Measurements from ENCODE around the gene LRRC7.

The LRRC7 gene

GRCh38 chr1:69589799-69590198 lies 22.1 kb downstream of the LRRC7 start:
- DNase-seq (ENCODE audit: low read depth): no peak

DNA sequence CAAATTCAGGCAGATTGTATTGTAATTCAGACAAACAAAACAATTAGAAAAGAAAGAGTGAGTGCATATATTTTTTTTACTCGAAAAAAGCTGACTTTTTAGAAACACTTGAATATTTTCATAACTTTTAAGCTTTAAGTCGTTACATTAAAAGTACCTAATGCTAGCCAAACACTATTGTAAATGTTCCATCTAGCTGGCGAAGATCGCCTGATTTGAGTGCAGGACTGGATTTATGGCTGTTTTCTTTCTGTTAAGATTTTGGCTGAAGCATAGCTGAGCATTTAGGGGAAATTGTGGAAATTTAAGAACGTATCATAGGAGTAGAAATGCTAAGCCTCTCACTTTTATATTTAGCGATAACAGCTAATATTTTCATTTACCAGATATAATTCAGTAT lies 24.6 kb downstream of the LRRC7 start:
- DNase-seq (ENCODE audit: low read depth): no peak

DNA sequence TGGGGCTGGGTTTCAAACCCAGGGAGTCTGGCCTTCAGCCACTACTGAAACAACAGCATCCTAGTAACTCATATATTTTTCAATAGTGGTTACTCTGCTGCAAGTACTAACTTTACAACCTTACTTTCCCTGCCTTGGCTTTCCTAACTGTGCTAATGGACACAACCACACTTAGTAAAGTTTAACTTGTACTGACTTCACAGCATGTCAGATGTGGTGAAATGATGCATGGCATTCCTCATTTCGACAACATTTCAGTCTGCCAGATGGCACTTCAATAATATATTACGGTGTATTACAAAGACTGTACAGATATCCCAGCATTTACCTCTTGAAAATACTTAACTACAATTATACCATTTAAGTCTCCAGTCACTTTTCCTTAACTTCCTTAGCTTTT lies 27.8 kb downstream of the LRRC7 start:
- no peak for DNase-seq (ENCODE audit: low read depth)

DNA sequence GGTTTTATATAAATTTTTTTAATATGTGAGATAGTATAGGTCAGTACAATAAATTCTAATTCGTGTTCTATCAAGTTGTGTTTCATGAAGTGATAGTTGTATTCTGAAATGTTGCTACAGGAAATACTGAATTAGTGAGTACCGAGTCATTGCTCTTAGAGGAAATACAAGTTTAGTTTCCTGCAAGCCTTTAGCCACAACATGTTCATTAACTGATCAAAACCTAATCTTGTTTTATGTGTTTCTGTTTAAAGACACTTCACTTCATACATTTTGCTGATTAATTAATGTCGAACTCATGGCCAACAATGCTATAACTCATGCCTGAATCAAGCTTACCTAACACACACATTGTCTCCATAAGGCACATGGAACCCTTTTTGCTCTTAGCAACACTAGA lies 43.6 kb downstream of the LRRC7 start:
- DNase-seq (ENCODE audit: low read depth): no peak

DNA sequence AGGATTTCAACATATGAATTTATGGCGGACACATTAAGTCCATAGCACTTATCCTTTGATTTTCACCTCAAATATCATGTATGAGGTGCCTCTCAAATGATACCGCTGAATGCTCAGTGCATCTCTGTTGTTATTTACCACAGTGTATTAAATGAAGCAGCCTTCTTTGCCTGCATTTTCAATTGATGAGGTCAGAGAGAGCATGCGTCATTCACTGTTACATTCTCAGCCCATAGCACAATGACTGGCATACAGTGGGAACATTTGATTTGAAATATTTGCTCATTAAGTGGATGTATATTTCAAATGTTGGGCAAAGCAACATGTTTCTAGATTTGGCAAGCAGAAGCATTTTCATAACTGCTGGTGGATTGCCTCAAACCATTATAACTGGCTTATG lies 45.7 kb downstream of the LRRC7 start:
- DNase-seq (ENCODE audit: low read depth): no peak

DNA sequence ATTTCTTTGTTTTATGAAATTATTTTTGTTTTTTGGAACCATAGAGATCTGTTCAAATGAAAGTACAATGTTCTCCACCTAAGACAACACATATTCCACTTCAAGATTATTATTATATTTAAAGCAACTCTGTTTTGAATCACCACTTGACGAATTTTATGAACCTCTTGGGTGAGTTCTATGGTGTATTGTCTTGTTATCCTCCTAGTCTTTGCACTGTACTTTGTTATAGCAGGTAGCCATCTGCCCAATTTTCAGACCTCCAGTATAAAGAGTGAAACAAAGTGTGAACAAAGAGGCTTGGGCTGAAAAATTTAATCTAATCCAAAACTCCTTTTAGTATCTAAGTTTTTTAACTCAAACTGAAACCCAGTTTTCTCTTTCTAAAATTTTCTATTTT lies 71.0 kb downstream of the LRRC7 start:
- DNase-seq (ENCODE audit: low read depth): no peak

DNA sequence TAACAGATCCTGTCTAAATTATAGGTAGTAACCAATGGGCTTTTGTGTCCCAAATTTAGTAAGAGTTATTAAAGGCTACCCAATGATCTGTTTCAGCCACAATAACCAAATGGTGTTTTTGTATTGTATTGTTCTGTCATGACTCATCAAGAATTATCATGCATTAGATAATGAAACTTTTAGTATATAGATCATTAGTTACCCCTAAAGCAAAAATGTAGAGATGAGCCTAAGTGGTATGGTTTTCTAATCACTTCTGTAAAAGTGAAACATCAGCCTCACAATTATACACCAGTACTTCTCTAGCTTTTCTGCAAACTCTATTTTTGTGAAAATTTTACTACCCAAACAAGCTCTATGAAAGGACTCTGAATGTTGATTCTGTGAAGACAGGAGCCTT lies 71.4 kb downstream of the LRRC7 start:
- DNase-seq (ENCODE audit: low read depth): no peak

GRCh38 chr1:69643266-69643665 lies 75.5 kb downstream of the LRRC7 start:
- DNase-seq (ENCODE audit: low read depth): no peak

GRCh38 chr1:69645477-69645876 lies 77.8 kb downstream of the LRRC7 start:
- DNase-seq (ENCODE audit: low read depth): no peak

- no peak for DNase-seq (ENCODE audit: low read depth)
Measured at GRCh38 chr1:69648486-69648885, 80.8 kb downstream of the LRRC7 start.

GRCh38 chr1:69649383-69649990 lies 81.8 kb downstream of the LRRC7 start:
- DNase-seq (ENCODE audit: low read depth): no peak

GRCh38 chr1:69650779-69651178 lies 83.1 kb downstream of the LRRC7 start:
- DNase-seq (ENCODE audit: low read depth): no peak

DNA sequence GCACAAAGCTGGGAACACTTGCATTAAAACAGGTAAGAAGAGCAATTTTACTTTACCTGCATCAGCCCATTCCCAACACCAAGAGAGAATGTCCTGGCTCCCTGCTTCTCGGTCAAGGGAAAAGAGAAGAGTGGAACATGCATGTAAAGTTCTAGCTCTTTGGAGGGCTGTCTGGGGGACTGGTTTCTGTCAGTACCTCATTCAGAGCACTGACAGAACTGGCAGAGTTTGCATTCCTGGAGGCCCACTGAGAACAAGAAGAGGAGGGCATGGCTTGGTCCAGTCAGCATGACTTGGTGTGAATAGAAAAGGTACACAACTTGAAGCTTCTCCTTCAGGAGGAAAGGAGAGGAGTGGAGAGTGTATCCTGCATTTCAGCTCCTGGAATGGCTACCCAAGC lies 83.9 kb downstream of the LRRC7 start:
- DNase-seq (ENCODE audit: low read depth): no peak

- no peak for DNase-seq (ENCODE audit: low read depth)
Measured at GRCh38 chr1:69657971-69658370, 90.2 kb downstream of the LRRC7 start.

GRCh38 chr1:69661686-69662085 lies 94.0 kb downstream of the LRRC7 start:
- DNase-seq (ENCODE audit: low read depth): no peak

DNA sequence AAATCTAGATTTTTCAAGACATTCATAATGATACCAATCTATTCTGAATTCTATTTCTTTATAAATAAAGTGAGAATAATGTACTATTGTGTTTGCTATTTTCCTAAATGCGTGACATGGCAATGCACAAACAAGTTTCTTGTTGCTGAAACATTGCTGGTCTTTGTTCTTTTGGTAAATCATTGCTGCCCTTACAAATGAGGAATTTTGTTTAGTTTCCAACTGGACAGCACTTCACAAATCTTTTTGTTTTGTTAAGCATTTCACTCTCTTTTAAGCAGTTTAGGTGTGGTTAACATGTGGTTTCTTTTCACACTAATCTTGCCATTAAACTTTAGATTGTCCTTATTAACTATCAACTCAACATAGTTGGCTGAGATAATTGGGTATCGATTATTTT lies 94.6 kb downstream of the LRRC7 start:
- DNase-seq (ENCODE audit: low read depth): no peak

DNA sequence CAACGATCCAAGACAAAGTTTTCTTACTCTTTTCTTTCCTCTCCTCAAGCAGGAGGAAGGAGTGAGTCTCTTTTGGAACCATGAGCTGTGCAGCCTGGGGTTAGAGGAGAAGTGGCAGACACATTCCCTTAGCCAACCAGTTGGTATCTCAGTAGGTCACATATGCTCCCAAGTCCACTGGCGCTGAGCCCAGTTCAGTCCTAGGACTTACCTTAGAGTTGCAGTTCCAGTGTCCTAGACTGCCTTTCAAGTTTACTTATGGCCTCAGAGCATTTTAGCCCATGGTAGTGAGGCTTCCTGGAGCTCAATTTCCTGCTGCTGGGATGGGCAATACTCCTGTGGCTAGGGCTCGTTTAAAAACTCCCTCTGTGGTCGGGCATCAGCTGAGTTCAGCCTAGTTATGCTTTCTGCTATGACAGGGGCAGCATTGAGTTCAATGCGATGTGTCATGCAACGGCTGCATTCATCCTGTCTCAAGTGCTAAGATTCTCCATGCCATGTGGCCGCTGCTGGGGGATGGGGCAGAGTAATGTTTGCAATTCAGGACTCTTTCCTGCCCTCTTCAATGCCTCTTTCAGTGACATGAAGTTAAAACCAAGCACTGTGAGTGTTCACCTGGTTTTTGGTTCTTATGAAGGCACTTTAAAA lies 103.8 kb downstream of the LRRC7 start:
- no peak for DNase-seq (ENCODE audit: low read depth)

GRCh38 chr1:69673321-69673720 lies 105.6 kb downstream of the LRRC7 start:
- DNase-seq (ENCODE audit: low read depth): no peak

- DNase-seq (ENCODE audit: low read depth): no peak
Measured at GRCh38 chr1:69679965-69680364, 112.2 kb downstream of the LRRC7 start.

DNA sequence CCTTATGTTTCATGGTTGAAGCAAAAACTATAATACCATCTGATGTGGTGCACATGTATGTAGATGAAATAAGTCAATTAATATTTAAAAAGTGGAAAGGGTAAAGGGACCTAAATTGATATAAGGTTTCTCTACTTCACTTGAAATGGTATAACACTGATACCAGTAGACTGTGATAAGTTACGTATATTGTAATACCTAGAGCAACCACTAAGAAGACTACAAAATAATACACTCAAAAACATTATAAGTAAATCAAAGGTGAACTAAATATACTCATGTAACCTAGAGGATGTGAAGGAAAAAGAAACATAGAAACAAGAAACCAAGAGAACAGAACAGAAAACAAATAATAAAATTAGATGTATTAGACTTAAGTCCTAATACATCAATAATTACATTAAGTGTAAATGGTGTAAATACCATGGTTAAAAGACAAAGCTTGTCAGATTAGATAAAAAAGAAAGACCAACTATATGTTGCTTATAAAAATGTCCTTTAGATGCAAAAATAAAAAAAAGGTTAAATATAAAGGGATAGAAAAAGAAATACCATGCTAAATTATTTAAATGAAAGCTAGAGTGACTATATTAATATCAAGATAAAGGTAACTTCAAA lies 118.8 kb downstream of the LRRC7 start:
- no peak for DNase-seq (ENCODE audit: low read depth)

DNA sequence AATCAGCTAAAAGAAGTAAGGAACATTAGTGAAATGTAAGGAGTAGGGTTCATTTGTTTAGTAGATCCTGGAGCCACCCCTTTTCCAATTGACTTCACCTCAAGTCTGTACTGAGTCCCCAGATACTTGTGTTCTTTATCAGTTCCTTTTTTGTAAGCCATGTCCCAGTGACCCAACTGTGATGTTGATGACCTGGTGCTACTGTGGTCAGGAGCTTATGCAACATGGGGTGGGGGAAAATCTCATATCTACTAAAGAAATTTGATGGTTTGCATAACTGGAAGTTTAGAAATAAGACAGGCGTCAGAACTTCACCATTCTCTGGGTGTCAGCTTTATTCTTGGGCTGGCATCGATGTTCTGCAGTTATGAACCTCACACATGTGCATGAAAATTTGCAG lies 120.5 kb downstream of the LRRC7 start:
- DNase-seq (ENCODE audit: low read depth): no peak

DNA sequence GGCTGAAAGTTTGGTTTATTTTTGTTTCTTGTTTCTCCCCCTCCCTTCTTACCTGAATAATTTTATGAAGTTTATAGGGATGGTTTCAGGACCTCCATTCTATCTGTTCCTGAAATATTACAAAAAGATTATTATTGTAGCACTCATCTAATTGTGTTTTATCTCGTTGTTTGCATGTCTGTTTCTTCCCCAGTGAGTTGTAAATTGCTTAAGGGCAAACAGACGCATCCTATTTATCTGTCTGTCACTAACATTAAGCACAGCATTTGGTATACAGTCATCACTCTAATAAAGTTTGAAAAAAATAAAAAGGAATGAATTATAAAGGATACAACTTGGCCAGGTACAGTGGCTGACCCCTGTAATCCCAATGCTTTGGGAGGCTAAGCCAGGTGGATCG lies 123.5 kb downstream of the LRRC7 start:
- no peak for DNase-seq (ENCODE audit: low read depth)

- DNase-seq (ENCODE audit: low read depth): no peak
Measured at GRCh38 chr1:69693921-69694675, 126.4 kb downstream of the LRRC7 start.
